CMK (cell line): ENCODE data around the gene KCTD20.
A peak's percentile ranks its signal among the peaks of the same experiment; 100 is the strongest.
"Not testable (repeated sequence)": the region's sequence is repeated elsewhere in the genome, so short reads cannot be mapped to it uniquely, and the experiment has no call there.

Experiments used
- DNase-seq: peaks from one replicate; pipeline ENCODE4 v3.0.0-alpha.2; 2010; ENCODE audit warnings: low read depth

Gene KCTD20

DNA sequence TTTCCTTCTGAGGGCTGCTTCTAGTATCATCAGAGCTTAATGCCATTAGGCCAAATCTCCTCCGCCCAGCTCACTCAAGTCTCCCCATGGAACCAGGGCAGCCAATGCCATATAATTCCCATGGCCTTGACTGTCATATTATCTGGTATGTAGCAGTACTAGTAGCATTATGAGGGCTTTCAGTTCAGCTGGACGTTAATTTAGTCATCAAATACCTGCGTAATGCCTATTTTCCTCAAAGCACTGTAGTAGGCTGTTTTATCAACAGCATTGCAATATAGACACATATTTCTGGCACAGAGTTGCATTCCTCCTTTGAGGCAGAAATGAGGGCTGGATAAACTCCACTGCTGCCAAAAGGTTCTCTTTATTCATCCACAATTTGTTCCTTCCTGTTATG is 1.7 kb downstream of the KCTD20 start:
- no peak for DNase-seq

- no peak for DNase-seq
Observed at GRCh38 chr6:36445621-36446020, 2.8 kb downstream of the KCTD20 start.

DNA sequence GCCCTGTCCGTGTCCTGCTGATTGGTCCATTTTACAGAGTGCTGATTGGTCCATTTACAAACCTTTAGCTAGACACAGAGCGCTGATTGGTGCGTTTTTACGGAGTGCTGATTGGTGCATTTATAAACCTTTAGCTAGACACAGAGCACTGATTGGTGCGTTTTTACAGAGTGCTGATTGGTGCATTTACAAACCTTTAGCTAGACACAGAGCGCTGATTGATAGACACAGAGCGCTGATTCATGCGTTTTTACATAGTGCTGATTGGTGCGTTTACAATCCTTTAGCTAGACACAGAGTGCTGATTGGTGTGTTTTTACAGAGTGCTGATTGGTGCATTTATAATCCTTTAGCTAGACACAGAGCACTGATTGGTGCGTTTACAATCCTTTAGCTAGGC is 6.4 kb downstream of the KCTD20 start:
- DNase-seq, result not testable (repeated sequence)

- not testable (repeated sequence) for DNase-seq
Observed at GRCh38 chr6:36452897-36453296, 10.1 kb downstream of the KCTD20 start.

- DNase-seq, result no peak
Observed at GRCh38 chr6:36455486-36456027, 12.8 kb downstream of the KCTD20 start.

- DNase-seq, result no peak
Observed at GRCh38 chr6:36459501-36459900, 16.7 kb downstream of the KCTD20 start.

DNA sequence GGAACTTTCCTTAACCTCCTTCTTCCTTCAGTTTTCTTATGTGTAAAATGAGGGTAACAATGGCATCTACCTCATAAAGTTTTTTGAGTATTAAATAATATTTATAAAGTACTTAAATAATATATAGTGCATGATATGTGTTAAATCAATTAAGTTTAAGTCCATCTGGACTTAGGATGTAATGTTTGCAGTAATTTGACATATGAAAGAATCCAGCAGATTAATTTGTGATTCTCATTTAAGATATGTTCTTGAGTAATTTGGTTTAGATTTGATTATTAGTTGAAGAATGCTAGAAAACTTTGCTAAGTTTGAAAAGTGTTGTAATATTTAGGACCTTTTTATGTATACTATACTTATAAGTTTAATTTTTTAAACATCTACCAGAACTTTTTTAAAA is 18.1 kb downstream of the KCTD20 start:
- DNase-seq, result no peak

DNA sequence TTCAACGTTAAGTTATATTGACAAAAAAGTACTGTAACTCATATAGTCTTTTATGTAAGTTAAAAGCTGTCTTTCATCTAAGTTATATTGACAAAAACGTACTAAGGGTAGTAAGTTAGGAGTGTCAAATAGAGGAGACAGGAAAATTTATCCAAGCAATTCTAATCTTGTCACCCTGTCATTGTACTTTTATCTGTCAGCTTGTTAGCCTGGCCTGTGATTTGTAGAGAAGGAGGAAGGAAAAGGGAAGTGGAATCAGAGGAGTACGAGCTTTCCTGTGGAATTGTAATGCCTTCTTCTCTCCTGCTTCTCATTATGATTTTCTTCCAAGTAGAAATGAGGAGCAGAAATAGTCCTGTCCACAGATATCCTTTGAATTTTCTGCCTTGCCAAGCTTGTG is 18.8 kb downstream of the KCTD20 start:
- no peak for DNase-seq

DNA sequence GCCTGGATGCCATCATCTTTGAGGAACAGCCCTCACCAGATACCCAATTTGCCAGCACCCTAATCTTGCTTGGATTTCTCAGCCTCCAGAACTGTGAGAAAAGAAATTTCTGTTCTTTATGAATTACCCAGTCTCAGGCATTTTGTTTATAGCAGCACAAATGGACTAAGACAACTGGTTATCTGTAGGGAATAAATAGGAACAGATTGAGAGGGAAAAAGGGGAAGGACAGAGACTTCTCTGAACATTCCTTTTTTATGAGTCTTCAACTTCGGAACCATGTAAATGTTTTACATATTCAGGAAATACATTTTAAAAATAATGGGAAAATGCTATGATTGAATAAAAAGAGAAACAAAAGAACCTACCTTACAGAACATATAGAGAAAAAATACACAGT is 20.9 kb downstream of the KCTD20 start:
- no peak for DNase-seq

GRCh38 chr6:36464233-36464632 is 21.4 kb downstream of the KCTD20 start:
- DNase-seq, result no peak

- DNase-seq, result no peak
Observed at GRCh38 chr6:36467625-36468024, 24.8 kb downstream of the KCTD20 start.

- no peak for DNase-seq
Observed at GRCh38 chr6:36469148-36469661, 26.4 kb downstream of the KCTD20 start.

DNA sequence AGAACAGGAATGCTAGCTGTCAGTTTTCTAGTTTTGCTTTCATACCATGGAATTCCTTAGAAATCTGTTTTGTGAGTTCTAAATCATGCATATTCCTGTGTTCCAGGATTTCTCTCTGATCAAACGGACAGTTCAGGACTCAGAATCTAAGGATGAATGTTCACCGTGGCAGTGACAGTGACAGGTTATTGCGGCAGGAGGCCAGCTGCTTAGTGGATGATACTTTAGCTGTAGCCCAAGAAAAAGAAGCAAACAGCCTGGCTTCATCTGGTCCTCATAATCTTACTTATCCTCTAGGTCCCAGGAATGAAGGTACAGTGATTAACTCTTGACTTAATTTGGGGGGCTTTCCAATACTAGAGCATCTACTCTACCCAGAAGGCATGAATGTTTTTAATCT is 27.1 kb downstream of the KCTD20 start:
- DNase-seq, result no peak

GRCh38 chr6:36478051-36478526 is 35.3 kb downstream of the KCTD20 start:
- peak; percentile 88 for DNase-seq

- no peak for DNase-seq
Observed at GRCh38 chr6:36479256-36479655, 36.5 kb downstream of the KCTD20 start.

GRCh38 chr6:36483326-36483725 is 40.5 kb downstream of the KCTD20 start:
- DNase-seq, result not testable (repeated sequence)

- no peak for DNase-seq
Observed at GRCh38 chr6:36484736-36485135, 41.9 kb downstream of the KCTD20 start.

DNA sequence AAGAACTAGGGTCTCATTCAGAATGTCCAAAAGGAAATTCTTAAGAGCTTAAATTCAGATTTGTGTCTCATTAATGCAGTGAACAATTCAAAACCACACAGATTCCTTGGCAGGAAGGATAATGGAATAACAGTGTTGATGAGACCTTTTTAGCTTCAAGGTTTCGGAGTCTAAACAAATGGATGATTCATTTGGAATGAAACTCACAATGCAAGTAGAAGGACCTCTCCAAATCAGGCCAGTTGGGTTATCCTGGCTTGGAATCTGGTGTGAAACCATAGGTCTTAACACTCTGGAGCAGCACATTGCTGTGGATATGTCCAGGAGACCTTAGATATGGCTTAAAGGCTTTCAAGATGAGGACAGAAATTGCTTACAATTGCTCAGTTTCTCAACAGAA is 44.9 kb downstream of the KCTD20 start:
- no peak for DNase-seq

- DNase-seq, result no peak
Observed at GRCh38 chr6:36488221-36488620, 45.4 kb downstream of the KCTD20 start.

GRCh38 chr6:36489426-36489825 is 46.6 kb downstream of the KCTD20 start:
- no peak for DNase-seq

DNA sequence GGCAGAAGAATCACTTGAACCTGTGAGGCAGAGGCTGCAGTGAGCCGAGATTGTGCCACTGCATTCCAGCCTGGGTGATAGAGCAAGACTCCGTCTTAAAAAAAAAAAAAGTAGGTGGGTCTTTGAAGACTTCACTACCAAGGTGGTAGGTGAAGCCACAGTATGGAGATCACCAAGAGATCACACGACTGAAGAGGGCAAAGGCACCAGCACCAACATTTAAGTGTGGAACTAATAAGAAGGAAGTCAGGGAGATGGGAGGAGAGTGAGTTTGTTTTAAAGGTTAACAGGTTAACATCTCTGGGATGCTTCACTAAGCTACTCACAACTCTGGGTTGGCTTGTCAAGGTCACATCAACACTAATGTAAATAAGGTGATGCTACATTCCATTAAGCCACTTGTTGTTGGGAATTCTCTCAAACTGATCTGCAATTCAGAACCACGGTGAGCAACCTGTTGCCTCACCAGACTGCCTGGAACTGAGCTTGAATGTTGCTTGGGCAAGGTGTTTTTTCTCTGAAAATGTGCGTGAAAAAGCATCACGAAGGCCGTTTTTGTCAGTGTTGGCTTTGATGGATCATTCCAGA is 48.7 kb downstream of the KCTD20 start:
- no peak for DNase-seq

- DNase-seq, result no peak
Observed at GRCh38 chr6:36492092-36492491, 49.3 kb downstream of the KCTD20 start.

GRCh38 chr6:36492621-36493020 is 49.8 kb downstream of the KCTD20 start:
- DNase-seq, result no peak

- no peak for DNase-seq
Observed at GRCh38 chr6:36493319-36493718, 50.5 kb downstream of the KCTD20 start.
